ENCODE results near the gene ZNF506. TPM values are rescaled to one million over a fixed set of nuclear protein-coding genes. Genes with fewer than 3 reads are reported as not detected.
"Not testable (repeated sequence)": the region's sequence is repeated elsewhere in the genome, so short reads cannot be mapped to it uniquely, and the experiment has no call there.

ZNF506 gene
- polyA plus RNA-seq, 1 donor = 27.1 TPM

DNA sequence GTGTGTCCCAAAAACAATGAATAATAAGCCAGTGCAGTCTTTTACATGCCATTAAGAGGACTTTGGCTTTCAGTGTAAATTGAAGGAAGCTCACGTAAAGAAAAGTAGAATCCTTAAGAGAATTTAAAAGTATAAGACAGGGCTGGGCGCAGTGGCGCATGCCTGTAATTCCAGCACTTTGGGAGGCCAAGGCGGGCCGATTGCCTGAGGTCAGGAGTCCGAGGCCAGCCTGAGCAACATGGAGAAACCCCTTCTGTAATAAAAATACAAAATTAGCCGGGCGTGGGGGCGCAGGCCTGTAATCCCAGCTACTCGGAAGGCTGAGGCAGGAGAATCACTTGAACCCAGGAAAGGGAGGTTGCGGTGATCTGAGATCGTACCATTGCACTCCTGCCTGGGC, 26.2 kb upstream of the ZNF506 start:
- H3K4me1 ChIP-seq (ENCODE audit: control insufficient read depth, insufficient read depth, low read length) = no peaks in the 10 kb centered on the region
- H3K9me3 ChIP-seq (ENCODE audit: control insufficient read depth, low read depth, low read length) = peaks cover 1% of the 10 kb centered on the region
- H3K4me3 ChIP-seq (ENCODE audit: low read length) = no peak overlapping the region
- H3K27me3 ChIP-seq (ENCODE audit: control insufficient read depth, insufficient read depth, low read length) = no peaks in the 10 kb centered on the region
- H3K27ac ChIP-seq (ENCODE audit: low read length) = no peak overlapping the region
- DNase-seq = no peak
- no peaks in the 10 kb centered on the region for H3K36me3 ChIP-seq (ENCODE audit: control insufficient read depth, insufficient read depth, low read length)
- WGBS (ENCODE audit: insufficient coverage, low lambda C conversion rate) = 100% methylated on average over 2 of the region's 12 CpGs

DNA sequence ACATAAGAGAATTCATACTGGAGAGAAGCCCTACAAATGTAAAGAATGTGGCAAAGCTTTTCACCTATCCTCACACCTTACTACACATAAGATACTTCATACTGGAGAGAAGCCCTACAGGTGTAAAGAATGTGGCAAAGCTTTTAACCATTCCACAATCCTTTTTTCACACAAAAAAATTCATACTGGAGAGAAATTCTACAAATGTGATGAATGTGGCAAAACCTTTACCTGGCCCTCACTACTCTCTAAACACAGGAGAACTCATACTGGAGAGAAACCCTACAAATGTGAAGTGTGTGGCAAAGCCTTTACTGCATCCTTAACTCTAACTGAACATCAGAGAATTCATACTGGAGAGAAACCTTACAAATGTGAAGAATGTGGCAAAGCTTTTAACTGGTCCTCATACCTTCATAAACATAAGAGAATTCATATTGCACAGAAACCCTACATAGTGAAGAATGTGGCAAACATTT, 14.0 kb upstream of the ZNF506 start:
- Histone ChIP-seq H3K36me3 (ENCODE audit: control insufficient read depth, insufficient read depth, low read length) (no peaks in the 10 kb centered on the region), H3K4me3 (ENCODE audit: low read length) (no peak overlapping the region), H3K27me3 (ENCODE audit: control insufficient read depth, insufficient read depth, low read length) (no peaks in the 10 kb centered on the region), H3K9me3 (ENCODE audit: control insufficient read depth, low read depth, low read length) (peaks cover 35% of the 10 kb centered on the region), H3K4me1 (ENCODE audit: control insufficient read depth, insufficient read depth, low read length) (no peaks in the 10 kb centered on the region), H3K27ac (ENCODE audit: low read length) (no peak overlapping the region)
- DNase-seq = no peak

DNA sequence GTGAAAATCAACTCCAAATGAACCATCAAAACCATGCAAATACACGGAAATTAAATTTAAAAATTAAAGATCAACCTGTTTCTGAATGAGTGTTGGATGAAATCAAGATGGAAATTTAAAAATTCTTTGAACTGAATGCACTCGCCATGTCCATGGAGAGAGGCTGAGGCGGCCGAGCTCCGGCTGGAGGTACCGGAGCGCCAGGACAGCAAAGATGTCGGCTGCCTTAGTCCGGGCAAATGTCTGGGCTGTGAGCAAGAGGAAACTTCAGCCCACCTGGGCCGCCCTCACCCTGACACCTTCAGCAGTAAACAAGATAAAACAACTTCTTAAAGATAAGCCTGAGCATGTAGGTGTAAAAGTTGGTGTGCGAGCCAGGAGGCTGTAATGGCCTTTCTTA, 5.3 kb upstream of the ZNF506 start:
- H3K36me3 ChIP-seq (ENCODE audit: control insufficient read depth, insufficient read depth, low read length) = no peaks in the 10 kb centered on the region
- H3K27ac ChIP-seq (ENCODE audit: low read length) = no peak overlapping the region
- peaks cover 16% of the 10 kb centered on the region for H3K9me3 ChIP-seq (ENCODE audit: control insufficient read depth, low read depth, low read length)
- H3K27me3 ChIP-seq (ENCODE audit: control insufficient read depth, insufficient read depth, low read length) = no peaks in the 10 kb centered on the region
- no peaks in the 10 kb centered on the region for H3K4me1 ChIP-seq (ENCODE audit: control insufficient read depth, insufficient read depth, low read length)
- WGBS (ENCODE audit: insufficient coverage, low lambda C conversion rate) = 82% methylated on average over 3 of the region's 11 CpGs
- DNase-seq = no peak
- no peak overlapping the region for H3K4me3 ChIP-seq (ENCODE audit: low read length)

DNA sequence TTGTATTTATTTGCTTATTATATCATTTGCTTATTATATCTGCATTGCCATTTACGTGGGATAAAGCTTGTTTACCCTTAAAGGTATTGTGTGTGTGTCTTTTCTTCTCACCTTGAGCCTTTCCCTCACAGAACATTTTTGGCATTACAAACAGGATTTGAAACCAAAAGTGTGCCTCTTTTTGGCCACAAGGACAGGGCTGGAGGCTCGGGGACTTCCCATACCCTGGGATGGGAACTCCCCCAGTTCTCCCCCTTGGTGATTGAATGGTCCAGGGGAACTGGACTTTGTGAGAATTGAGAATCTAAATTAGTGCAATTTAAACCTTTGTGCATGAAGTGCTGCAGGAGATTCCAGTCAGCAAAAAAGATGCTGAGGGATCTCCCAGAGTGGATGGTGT, 2.4 kb upstream of the ZNF506 start:
- Histone ChIP-seq H3K4me1 (ENCODE audit: control insufficient read depth, insufficient read depth, low read length) (no peaks in the 10 kb centered on the region), H3K36me3 (ENCODE audit: control insufficient read depth, insufficient read depth, low read length) (peaks cover 7% of the 10 kb centered on the region), H3K4me3 (ENCODE audit: low read length) (no peak overlapping the region), H3K27me3 (ENCODE audit: control insufficient read depth, insufficient read depth, low read length) (no peaks in the 10 kb centered on the region), H3K9me3 (ENCODE audit: control insufficient read depth, low read depth, low read length) (peaks cover 10% of the 10 kb centered on the region), H3K27ac (ENCODE audit: low read length) (no peak overlapping the region)
- no peak for DNase-seq
- WGBS (ENCODE audit: insufficient coverage, low lambda C conversion rate) = 43% methylated on average over 1 of the region's 2 CpGs

DNA sequence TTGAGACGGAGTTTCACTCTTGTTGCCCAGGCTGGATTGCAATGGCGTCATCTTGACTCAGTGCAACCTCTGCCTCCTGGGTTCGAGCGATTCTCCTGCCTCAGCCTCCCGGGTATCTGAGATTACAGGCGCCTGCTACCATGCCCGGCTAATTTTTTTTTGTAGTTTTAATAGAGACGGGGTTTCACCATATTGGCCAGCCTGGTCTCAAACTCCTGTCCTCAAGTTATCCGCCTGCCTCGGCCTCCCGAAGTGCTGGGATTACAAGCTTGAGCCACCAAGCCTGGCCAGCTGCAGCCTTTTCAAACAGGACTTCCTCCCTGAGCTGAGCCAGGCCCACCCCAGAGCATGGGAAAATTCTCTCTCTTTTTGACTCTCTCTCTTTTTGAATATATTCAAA, 426 bp upstream of the ZNF506 start:
- H3K36me3 ChIP-seq (ENCODE audit: control insufficient read depth, insufficient read depth, low read length) = peaks cover 14% of the 10 kb centered on the region
- 0% methylated on average over 2 of the region's 11 CpGs for WGBS (ENCODE audit: insufficient coverage, low lambda C conversion rate)
- H3K27ac ChIP-seq (ENCODE audit: low read length) = peak overlapping the region; percentile 99
- peaks cover 18% of the 10 kb centered on the region for H3K9me3 ChIP-seq (ENCODE audit: control insufficient read depth, low read depth, low read length)
- peak overlapping the region; percentile 79 for H3K4me3 ChIP-seq (ENCODE audit: low read length)
- not testable (repeated sequence) for H3K4me1 ChIP-seq (ENCODE audit: control insufficient read depth, insufficient read depth, low read length); H3K27me3 ChIP-seq (ENCODE audit: control insufficient read depth, insufficient read depth, low read length)
- DNase-seq = peak in 1 of 2 donors; percentile 29

DNA sequence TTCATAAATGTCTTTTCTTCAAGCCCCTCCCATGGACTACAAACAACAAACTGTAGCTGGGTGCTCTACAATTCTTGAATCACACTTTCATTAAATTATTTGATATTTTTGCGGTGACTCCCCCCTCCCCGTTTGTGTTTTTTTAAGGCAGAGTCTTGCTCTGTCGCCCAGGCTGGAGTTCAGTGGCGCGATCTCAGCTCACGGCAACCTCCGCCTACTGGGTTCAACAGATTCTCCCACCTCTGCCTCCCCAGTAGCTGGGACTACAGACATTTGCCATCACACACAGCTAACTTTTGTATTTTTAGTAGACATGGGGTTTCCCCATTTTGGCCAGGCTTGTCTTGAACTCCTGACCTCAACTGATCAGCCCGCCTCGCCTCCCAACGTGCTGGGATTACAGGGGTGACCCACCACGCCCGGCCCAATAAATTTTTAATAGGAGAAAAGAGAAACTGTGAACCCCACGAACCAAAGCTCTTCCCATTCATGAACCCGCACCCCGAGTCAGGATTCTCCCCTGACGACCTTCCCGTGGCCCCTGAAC, 703 bp downstream of the ZNF506 start:
- no peaks in the 10 kb centered on the region for H3K4me1 ChIP-seq (ENCODE audit: control insufficient read depth, insufficient read depth, low read length)
- H3K4me3 ChIP-seq (ENCODE audit: low read length) = peak overlapping the region; percentile 79
- no CpG with 5 or more reads among the region's 17 CpGs for WGBS (ENCODE audit: insufficient coverage, low lambda C conversion rate)
- DNase-seq = no peak
- H3K36me3 ChIP-seq (ENCODE audit: control insufficient read depth, insufficient read depth, low read length) = peaks cover 14% of the 10 kb centered on the region
- H3K27me3 ChIP-seq (ENCODE audit: control insufficient read depth, insufficient read depth, low read length) = no peaks in the 10 kb centered on the region
- H3K27ac ChIP-seq (ENCODE audit: low read length) = peak overlapping the region; percentile 99
- peaks cover 15% of the 10 kb centered on the region for H3K9me3 ChIP-seq (ENCODE audit: control insufficient read depth, low read depth, low read length)

DNA sequence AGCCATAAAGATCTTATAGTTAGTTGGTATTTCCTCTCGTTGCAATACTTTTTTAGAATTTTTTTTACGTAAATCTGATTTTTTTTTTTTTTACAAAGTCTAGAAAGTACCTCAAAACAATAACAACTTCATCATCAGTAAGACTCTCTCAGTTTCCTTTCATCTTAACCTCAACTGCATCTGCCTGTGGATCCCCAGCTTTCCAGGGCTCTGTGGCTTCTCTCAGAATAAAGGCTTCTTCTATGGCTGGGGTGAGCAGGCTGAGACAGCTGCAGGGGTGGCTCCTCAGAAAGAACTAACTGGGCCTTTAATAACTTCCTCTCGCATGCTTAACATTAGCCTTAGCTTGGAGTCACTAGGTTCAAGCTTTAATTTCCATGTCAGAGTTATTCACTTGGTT, 4.2 kb downstream of the ZNF506 start:
- Histone ChIP-seq H3K36me3 (ENCODE audit: control insufficient read depth, insufficient read depth, low read length) (peaks cover 29% of the 10 kb centered on the region), H3K4me1 (ENCODE audit: control insufficient read depth, insufficient read depth, low read length) (no peaks in the 10 kb centered on the region), H3K27ac (ENCODE audit: low read length) (no peak overlapping the region), H3K27me3 (ENCODE audit: control insufficient read depth, insufficient read depth, low read length) (no peaks in the 10 kb centered on the region), H3K4me3 (ENCODE audit: low read length) (no peak overlapping the region), H3K9me3 (ENCODE audit: control insufficient read depth, low read depth, low read length) (peaks cover 32% of the 10 kb centered on the region)
- DNase-seq = no peak
- WGBS (ENCODE audit: insufficient coverage, low lambda C conversion rate) = 83% methylated on average over 2 of the region's 3 CpGs

DNA sequence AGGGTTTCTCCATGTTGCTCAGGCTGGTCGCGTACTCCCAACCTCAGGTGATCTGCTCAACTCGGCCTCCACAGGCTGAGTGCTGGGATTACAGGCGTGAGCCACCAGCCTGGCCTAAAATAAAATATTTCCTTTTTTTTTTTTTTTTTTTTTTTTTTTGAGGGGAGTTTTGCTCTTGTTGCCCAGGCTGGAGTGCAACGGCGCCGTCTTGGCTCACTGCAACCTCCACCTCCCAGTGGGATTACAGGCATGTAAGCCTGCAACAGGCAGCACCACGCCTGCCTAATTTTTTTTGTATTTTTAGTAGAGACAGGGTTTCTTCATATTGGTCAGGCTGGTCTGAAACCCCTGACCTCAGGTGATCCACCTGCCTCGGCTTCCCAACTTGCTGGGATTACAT, 4.9 kb downstream of the ZNF506 start:
- Histone ChIP-seq H3K4me3 (ENCODE audit: low read length) (no peak overlapping the region), H3K9me3 (ENCODE audit: control insufficient read depth, low read depth, low read length) (peaks cover 32% of the 10 kb centered on the region), H3K4me1 (ENCODE audit: control insufficient read depth, insufficient read depth, low read length) (no peaks in the 10 kb centered on the region), H3K36me3 (ENCODE audit: control insufficient read depth, insufficient read depth, low read length) (peaks cover 33% of the 10 kb centered on the region), H3K27me3 (ENCODE audit: control insufficient read depth, insufficient read depth, low read length) (no peaks in the 10 kb centered on the region), H3K27ac (ENCODE audit: low read length) (no peak overlapping the region)
- WGBS (ENCODE audit: insufficient coverage, low lambda C conversion rate) = 100% methylated on average over 2 of the region's 9 CpGs
- no peak for DNase-seq

DNA sequence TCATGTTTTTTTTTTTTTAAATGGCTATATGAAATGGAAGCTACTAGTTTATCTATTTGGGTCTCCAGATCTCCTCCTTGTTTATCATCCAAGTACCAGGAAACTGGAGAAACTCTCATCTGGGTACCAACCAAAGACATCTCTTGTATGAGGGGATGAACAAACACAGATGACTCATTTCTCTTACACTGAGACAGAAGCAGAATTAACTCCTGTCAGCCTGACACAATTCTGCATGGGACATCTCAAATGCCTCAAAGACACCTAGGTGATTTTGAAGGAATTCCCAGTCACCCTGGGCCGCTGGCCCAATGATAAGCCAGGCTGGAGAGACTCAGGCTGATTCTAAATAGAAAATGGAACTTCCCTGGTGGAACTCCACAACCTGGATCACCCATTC, 9.6 kb downstream of the ZNF506 start:
- Histone ChIP-seq H3K9me3 (ENCODE audit: control insufficient read depth, low read depth, low read length) (peaks cover 29% of the 10 kb centered on the region), H3K36me3 (ENCODE audit: control insufficient read depth, insufficient read depth, low read length) (peaks cover 28% of the 10 kb centered on the region)
- no CpG with 5 or more reads among the region's 1 CpG for WGBS (ENCODE audit: insufficient coverage, low lambda C conversion rate)
- H3K27ac ChIP-seq (ENCODE audit: low read length); H3K4me1 ChIP-seq (ENCODE audit: control insufficient read depth, insufficient read depth, low read length); DNase-seq; H3K4me3 ChIP-seq (ENCODE audit: low read length); H3K27me3 ChIP-seq (ENCODE audit: control insufficient read depth, insufficient read depth, low read length): not testable (repeated sequence)

DNA sequence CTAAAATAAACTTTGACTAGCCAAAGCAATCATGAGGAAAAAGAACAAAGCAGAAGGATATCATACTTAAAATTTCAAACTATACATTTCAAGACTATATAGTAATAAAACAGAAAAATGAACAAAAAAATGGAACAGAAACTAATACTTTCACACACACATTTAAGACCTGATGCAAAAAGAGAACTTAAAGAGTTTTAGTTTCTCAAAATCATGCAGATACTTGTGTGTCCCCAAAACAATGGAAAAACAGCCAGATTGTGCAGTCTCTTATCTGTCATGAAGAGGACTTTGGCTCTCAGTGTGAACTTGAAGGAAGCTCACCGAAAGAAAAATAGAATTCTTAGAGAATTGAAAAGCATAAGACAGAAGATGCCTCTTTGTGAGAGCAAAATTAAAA, 16.1 kb downstream of the ZNF506 start:
- Histone ChIP-seq H3K9me3 (ENCODE audit: control insufficient read depth, low read depth, low read length) (peaks cover 18% of the 10 kb centered on the region), H3K4me3 (ENCODE audit: low read length) (no peak overlapping the region), H3K36me3 (ENCODE audit: control insufficient read depth, insufficient read depth, low read length) (peaks cover 41% of the 10 kb centered on the region), H3K27me3 (ENCODE audit: control insufficient read depth, insufficient read depth, low read length) (no peaks in the 10 kb centered on the region), H3K4me1 (ENCODE audit: control insufficient read depth, insufficient read depth, low read length) (no peaks in the 10 kb centered on the region), H3K27ac (ENCODE audit: low read length) (no peak overlapping the region)
- DNase-seq = no peak
- WGBS (ENCODE audit: insufficient coverage, low lambda C conversion rate) = 60% methylated on average over 1 of the region's 1 CpG

DNA sequence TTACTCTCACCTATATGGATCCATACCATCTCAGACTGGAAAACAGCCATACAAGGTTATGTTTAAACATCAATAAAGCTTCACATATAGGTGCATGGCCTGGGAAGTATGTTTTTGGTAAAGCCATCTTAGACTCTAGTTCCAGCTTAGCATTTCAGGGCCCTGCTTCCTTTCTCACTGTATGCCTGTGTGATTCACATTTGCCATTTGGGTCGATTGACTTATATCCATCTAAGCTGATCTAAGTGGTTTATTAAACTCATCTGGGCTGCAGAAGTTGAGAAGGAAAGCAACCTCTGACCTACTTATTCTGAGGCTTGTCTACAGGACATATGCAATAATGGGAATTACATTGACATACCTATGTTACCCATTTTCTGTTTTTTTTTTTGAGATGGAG, 33.5 kb downstream of the ZNF506 start:
- peaks cover 49% of the 10 kb centered on the region for H3K36me3 ChIP-seq (ENCODE audit: control insufficient read depth, insufficient read depth, low read length)
- no CpG with 5 or more reads among the region's 1 CpG for WGBS (ENCODE audit: insufficient coverage, low lambda C conversion rate)

More for the DNA sequence above, 33.5 kb downstream of the ZNF506 start:
- no peaks in the 10 kb centered on the region for H3K4me1 ChIP-seq (ENCODE audit: control insufficient read depth, insufficient read depth, low read length)
- H3K27me3 ChIP-seq (ENCODE audit: control insufficient read depth, insufficient read depth, low read length) = no peaks in the 10 kb centered on the region
- no peak for DNase-seq
- H3K4me3 ChIP-seq (ENCODE audit: low read length) = no peak overlapping the region
- H3K27ac ChIP-seq (ENCODE audit: low read length) = no peak overlapping the region
- H3K9me3 ChIP-seq (ENCODE audit: control insufficient read depth, low read depth, low read length) = peaks cover 23% of the 10 kb centered on the region

Data from large intestine (tissue), 3 donors.